Spleen (tissue), 7 donors: Measurements from ENCODE around the gene CD38.

Experiments used
- POLR2A ChIP-seq, 3 donors: fragments of 450-650 bp; IDR thresholded peaks; one replicate each; pipeline ENCODE4 v1.5.1; 2017; ENCODE audit warnings: antibody characterized with exemption in 3 of 3, mild to moderate bottlenecking in 1 of 3
- POLR2AphosphoS5 ChIP-seq, 3 donors: sonication (generic); formaldehyde crosslinking; IDR thresholded peaks; one replicate each; pipeline ENCODE4 v1.5.1; 2017; ENCODE audit warnings: antibody characterized with exemption in 3 of 3
- TF ChIP-seq, protein P1 (sequence below), 11 experiments: fragments of 200-600 bp in 7 of 11; fragments of 450-650 bp in 4 of 11; sonication (generic) in 4 of 11; IDR thresholded peaks in 8 of 11; conservative IDR thresholded peaks in 3 of 11; 1 replicate in 7 of 11; 2 replicates in 4 of 11; pipeline versions ENCODE4 v1.4.0 to v1.8.0; 2016 to 2021; ENCODE audit warnings: antibody characterized with exemption in 11 of 11, inconsistent platforms in 4 of 11, mild to moderate bottlenecking in 1 of 11
- donor health status: DM: no; HTN: no; CAD: no; lungs with moderate emphysema.
- donor health status: DM: no; HTN: no; CAD: no.
- donor health status: DM: no; HTN: no; CAD: no.

DNA sequence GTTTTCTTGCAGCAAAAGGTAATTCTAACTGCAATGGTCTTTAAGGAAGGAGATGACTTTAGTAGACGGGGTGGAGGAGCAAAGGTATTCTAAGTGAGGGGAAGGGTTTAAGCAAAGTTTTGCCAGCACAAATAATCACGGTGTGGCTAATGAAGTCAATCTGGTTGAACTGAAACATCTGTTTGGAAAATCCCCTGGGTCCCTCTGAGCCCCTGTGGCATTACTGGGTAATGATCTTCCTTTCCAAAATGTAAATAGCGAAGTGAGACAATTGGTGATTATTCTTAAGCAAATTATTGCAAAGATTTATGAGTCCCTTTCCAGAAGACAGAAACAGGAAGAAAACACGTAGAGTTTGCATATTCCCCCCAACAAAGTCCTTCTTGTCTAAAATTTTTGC lies 113.2 kb downstream of the CD38 start:
- TF ChIP-seq, protein P1, sequence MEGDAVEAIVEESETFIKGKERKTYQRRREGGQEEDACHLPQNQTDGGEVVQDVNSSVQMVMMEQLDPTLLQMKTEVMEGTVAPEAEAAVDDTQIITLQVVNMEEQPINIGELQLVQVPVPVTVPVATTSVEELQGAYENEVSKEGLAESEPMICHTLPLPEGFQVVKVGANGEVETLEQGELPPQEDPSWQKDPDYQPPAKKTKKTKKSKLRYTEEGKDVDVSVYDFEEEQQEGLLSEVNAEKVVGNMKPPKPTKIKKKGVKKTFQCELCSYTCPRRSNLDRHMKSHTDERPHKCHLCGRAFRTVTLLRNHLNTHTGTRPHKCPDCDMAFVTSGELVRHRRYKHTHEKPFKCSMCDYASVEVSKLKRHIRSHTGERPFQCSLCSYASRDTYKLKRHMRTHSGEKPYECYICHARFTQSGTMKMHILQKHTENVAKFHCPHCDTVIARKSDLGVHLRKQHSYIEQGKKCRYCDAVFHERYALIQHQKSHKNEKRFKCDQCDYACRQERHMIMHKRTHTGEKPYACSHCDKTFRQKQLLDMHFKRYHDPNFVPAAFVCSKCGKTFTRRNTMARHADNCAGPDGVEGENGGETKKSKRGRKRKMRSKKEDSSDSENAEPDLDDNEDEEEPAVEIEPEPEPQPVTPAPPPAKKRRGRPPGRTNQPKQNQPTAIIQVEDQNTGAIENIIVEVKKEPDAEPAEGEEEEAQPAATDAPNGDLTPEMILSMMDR (IDR thresholded peaks at IDR 0.05 in 8 of 11, conservative IDR thresholded peaks at IDR 0.05 in 3 of 11) = no peak
- no peak for TF ChIP-seq POLR2A (IDR thresholded peaks at IDR 0.05)
- no peak for TF ChIP-seq POLR2AphosphoS5 (IDR thresholded peaks at IDR 0.05)
